Measurements from ENCODE around the gene PIK3R2. TPM values are rescaled to one million over a fixed set of nuclear protein-coding genes. Genes with fewer than 3 reads are reported as not detected.

Gene PIK3R2
- total and polyA plus RNA-seq, 2 of the 13 experiments (the other 11 are each of a cell fraction or from before 2014, with no cell fraction given), result 18.6 to 25.3 TPM

DNA sequence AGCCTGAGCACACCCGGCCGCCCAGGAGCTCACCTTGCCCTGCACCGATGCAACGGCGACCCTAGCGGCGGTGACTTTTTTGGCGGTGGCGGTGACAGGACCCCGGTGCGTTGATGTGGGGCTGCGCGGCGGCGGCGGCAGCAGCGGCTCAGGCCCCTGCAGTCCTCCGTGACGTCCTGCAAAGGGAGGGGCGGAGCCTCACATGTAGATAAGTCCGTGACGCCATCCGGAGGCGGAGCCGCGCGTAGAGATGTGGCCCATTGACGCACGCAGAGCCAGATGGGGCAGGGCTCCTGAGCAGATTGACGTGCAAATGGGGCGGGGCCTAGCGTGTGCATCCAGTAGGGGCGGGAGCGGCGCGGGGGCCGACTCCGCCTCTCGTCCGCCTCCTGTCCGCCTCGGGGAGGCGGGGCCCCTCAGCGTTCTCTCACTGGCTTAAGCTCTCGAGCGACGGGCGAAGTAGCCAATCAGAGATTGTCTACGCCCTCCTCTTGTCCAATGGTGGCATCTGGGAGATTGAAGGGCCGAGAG lies 51.0 kb downstream of the PIK3R2 start, which contains the start of gene RAB3A (continued):
- TF ChIP-seq ZNF761 (CRISPR knock-in tag; conservative IDR thresholded peaks at IDR 0.05) (no peak), ASH2L (IDR thresholded peaks at IDR 0.05; ENCODE audit: insufficient read length, low read depth, low read length) (peak; percentile 40), ZNF543 (CRISPR knock-in tag; IDR thresholded peaks at IDR 0.05) (no peak), ZNF747 (CRISPR knock-in tag; IDR thresholded peaks at IDR 0.05; ENCODE audit: borderline replicate concordance) (no peak), SETDB1 (CRISPR knock-in tag; IDR thresholded peaks at IDR 0.05; ENCODE audit: borderline replicate concordance) (no peak), TGIF2 (CRISPR knock-in tag; IDR thresholded peaks at IDR 0.05) (no peak), HOXA7 (CRISPR knock-in tag; IDR thresholded peaks at IDR 0.05) (no peak), MBD4 (IDR thresholded peaks at IDR 0.05; ENCODE audit: borderline replicate concordance, low read length) (no peak), ATRX (CRISPR knock-in tag; IDR thresholded peaks at IDR 0.05; ENCODE audit: borderline replicate concordance) (no peak), KLF11 (CRISPR knock-in tag; IDR thresholded peaks at IDR 0.05) (peak; percentile 39; the same call in 1 of the 2 replicates), SUZ12 (IDR thresholded peaks at IDR 0.05; ENCODE audit: low read depth, low read length) (no peak), ZNF282 (IDR thresholded peaks at IDR 0.05; ENCODE audit: partially characterized antibody) (no peak), DMAP1 (CRISPR knock-in tag; IDR thresholded peaks at IDR 0.05) (no peak)
- TF ChIP-seq, protein P1, sequence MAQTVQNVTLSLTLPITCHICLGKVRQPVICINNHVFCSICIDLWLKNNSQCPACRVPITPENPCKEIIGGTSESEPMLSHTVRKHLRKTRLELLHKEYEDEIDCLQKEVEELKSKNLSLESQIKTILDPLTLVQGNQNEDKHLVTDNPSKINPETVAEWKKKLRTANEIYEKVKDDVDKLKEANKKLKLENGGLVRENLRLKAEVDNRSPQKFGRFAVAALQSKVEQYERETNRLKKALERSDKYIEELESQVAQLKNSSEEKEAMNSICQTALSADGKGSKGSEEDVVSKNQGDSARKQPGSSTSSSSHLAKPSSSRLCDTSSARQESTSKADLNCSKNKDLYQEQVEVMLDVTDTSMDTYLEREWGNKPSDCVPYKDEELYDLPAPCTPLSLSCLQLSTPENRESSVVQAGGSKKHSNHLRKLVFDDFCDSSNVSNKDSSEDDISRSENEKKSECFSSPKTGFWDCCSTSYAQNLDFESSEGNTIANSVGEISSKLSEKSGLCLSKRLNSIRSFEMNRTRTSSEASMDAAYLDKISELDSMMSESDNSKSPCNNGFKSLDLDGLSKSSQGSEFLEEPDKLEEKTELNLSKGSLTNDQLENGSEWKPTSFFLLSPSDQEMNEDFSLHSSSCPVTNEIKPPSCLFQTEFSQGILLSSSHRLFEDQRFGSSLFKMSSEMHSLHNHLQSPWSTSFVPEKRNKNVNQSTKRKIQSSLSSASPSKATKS (CRISPR knock-in tag; IDR thresholded peaks at IDR 0.05), result no peak
- TF ChIP-seq, protein P2, sequence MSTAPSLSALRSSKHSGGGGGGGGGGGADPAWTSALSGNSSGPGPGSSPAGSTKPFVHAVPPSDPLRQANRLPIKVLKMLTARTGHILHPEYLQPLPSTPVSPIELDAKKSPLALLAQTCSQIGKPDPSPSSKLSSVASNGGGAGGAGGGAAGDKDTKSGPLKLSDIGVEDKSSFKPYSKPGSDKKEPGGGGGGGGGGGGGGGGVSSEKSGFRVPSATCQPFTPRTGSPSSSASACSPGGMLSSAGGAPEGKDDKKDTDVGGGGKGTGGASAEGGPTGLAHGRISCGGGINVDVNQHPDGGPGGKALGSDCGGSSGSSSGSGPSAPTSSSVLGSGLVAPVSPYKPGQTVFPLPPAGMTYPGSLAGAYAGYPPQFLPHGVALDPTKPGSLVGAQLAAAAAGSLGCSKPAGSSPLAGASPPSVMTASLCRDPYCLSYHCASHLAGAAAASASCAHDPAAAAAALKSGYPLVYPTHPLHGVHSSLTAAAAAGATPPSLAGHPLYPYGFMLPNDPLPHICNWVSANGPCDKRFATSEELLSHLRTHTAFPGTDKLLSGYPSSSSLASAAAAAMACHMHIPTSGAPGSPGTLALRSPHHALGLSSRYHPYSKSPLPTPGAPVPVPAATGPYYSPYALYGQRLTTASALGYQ (CRISPR knock-in tag; IDR thresholded peaks at IDR 0.05), result peak; percentile 30; the same call in 1 of the 2 replicates
- TF ChIP-seq, protein P3, sequence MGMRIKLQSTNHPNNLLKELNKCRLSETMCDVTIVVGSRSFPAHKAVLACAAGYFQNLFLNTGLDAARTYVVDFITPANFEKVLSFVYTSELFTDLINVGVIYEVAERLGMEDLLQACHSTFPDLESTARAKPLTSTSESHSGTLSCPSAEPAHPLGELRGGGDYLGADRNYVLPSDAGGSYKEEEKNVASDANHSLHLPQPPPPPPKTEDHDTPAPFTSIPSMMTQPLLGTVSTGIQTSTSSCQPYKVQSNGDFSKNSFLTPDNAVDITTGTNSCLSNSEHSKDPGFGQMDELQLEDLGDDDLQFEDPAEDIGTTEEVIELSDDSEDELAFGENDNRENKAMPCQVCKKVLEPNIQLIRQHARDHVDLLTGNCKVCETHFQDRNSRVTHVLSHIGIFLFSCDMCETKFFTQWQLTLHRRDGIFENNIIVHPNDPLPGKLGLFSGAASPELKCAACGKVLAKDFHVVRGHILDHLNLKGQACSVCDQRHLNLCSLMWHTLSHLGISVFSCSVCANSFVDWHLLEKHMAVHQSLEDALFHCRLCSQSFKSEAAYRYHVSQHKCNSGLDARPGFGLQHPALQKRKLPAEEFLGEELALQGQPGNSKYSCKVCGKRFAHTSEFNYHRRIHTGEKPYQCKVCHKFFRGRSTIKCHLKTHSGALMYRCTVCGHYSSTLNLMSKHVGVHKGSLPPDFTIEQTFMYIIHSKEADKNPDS (CRISPR knock-in tag; IDR thresholded peaks at IDR 0.05), result no peak
- TF ChIP-seq, protein P4, sequence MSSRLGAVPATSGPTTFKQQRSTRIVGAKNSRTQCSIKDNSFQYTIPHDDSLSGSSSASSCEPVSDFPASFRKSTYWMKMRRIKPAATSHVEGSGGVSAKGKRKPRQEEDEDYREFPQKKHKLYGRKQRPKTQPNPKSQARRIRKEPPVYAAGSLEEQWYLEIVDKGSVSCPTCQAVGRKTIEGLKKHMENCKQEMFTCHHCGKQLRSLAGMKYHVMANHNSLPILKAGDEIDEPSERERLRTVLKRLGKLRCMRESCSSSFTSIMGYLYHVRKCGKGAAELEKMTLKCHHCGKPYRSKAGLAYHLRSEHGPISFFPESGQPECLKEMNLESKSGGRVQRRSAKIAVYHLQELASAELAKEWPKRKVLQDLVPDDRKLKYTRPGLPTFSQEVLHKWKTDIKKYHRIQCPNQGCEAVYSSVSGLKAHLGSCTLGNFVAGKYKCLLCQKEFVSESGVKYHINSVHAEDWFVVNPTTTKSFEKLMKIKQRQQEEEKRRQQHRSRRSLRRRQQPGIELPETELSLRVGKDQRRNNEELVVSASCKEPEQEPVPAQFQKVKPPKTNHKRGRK (CRISPR knock-in tag; IDR thresholded peaks at IDR 0.05), result no peak
- TF ChIP-seq, protein P5, sequence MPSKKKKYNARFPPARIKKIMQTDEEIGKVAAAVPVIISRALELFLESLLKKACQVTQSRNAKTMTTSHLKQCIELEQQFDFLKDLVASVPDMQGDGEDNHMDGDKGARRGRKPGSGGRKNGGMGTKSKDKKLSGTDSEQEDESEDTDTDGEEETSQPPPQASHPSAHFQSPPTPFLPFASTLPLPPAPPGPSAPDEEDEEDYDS (CRISPR knock-in tag; IDR thresholded peaks at IDR 0.05), result peak; percentile 97
- TF ChIP-seq, protein P6, sequence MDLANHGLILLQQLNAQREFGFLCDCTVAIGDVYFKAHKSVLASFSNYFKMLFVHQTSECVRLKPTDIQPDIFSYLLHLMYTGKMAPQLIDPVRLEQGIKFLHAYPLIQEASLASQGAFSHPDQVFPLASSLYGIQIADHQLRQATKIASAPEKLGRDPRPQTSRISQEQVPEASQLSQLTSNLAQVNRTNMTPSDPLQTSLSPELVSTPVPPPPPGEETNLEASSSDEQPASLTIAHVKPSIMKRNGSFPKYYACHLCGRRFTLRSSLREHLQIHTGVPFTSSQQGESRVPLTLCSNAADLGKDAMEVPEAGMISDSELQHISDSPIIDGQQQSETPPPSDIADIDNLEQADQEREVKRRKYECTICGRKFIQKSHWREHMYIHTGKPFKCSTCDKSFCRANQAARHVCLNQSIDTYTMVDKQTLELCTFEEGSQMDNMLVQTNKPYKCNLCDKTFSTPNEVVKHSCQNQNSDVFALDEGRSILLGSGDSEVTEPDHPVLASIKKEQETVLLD (CRISPR knock-in tag; IDR thresholded peaks at IDR 0.05; ENCODE audit: low read depth), result no peak
- TF ChIP-seq, protein P7, sequence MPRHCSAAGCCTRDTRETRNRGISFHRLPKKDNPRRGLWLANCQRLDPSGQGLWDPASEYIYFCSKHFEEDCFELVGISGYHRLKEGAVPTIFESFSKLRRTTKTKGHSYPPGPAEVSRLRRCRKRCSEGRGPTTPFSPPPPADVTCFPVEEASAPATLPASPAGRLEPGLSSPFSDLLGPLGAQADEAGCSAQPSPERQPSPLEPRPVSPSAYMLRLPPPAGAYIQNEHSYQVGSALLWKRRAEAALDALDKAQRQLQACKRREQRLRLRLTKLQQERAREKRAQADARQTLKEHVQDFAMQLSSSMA (CRISPR knock-in tag; IDR thresholded peaks at IDR 0.05), result no peak
